ENCODE data around the gene ANAPC15. TPM values are rescaled to one million over a fixed set of nuclear protein-coding genes. Genes with fewer than 3 reads are reported as not detected.
A peak's percentile ranks its signal among the peaks of the same experiment; 100 is the strongest.

Gene ANAPC15
- total RNA-seq, 2 donors from 2014 or later: 9.8 to 24.2 TPM

DNA sequence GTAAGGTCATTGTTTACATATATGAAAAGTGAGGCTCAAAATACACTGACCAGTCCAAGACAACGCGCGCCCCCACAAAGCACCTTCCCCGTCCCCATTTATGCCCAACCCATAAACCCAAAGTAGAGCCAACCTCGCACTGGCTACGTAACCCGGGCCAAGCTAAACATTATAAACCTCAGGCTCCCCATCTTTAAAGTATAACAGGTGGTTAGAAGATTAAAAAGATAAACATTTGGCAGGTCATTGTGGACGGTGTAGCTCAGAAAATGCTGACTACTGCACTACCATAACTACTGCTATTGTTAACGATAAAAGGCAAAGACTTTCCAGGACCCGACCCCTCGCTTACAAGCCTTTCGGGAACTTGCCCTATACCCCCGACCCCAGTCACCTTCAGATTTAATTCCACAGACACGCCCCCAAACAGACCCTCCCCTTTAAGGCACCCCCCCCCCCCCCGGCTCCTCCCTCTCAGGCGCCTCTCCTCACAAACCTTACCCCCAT lies 32.6 kb downstream of the ANAPC15 start:
- no peak for DNase-seq (ENCODE audit: low spot score)
- Histone ChIP-seq H3K36me3 (no peaks in the 10 kb centered on the region), H3K4me1 (ENCODE audit: control insufficient read depth in 1 of 2, low read depth in 2 of 2) (peaks cover 17 to 27% of the 10 kb centered on the region in 2 donors), H3K9me3 (no peaks in the 10 kb centered on the region), H3K4me3 (peak overlapping the region; percentile 84), H3K27ac (peak overlapping the region; percentile 87 to 92), H3K27me3 (replicated peaks; ENCODE audit: insufficient read depth) (no peaks in the 10 kb centered on the region)
- TF ChIP-seq, protein P1, sequence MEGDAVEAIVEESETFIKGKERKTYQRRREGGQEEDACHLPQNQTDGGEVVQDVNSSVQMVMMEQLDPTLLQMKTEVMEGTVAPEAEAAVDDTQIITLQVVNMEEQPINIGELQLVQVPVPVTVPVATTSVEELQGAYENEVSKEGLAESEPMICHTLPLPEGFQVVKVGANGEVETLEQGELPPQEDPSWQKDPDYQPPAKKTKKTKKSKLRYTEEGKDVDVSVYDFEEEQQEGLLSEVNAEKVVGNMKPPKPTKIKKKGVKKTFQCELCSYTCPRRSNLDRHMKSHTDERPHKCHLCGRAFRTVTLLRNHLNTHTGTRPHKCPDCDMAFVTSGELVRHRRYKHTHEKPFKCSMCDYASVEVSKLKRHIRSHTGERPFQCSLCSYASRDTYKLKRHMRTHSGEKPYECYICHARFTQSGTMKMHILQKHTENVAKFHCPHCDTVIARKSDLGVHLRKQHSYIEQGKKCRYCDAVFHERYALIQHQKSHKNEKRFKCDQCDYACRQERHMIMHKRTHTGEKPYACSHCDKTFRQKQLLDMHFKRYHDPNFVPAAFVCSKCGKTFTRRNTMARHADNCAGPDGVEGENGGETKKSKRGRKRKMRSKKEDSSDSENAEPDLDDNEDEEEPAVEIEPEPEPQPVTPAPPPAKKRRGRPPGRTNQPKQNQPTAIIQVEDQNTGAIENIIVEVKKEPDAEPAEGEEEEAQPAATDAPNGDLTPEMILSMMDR (IDR thresholded peaks at IDR 0.05): no peak
- ATAC-seq (ENCODE audit: insufficient number of reproducible peaks, low FRiP score, low read depth): no peak

DNA sequence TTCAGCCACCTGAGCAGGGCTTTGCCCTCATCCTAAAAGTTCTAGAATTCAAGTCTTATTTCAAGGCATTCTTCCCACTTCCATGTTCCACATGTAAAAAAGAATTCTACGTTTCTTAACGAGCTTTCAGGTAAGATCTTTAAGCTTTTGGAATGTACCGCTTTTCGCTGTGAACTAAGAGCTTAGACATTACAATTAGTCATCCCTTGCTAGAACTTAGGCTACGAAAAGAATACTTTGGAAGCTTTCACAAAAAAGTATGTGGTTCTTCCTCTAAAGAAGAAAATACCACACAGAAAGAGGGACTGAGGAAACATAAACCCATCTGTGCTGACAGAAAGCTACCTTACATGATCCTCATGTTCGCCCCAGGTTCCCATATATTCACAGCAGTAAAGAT lies 34.0 kb downstream of the ANAPC15 start:
- no peaks in the 10 kb centered on the region for H3K36me3 ChIP-seq
- H3K9me3 ChIP-seq: no peaks in the 10 kb centered on the region
- TF ChIP-seq, protein P1 (IDR thresholded peaks at IDR 0.05): no peak
- DNase-seq (ENCODE audit: low spot score) (no peak), ATAC-seq (ENCODE audit: insufficient number of reproducible peaks, low FRiP score, low read depth) (no peak)
- H3K27me3 ChIP-seq (replicated peaks; ENCODE audit: insufficient read depth): no peaks in the 10 kb centered on the region
- peak overlapping the region; percentile 87 to 92 for H3K27ac ChIP-seq
- H3K4me1 ChIP-seq (ENCODE audit: control insufficient read depth in 1 of 2, low read depth in 2 of 2): peaks cover 17 to 27% of the 10 kb centered on the region in 2 donors
- no peak overlapping the region for H3K4me3 ChIP-seq

GRCh38 chr11:72075756-72076155 lies 36.7 kb downstream of the ANAPC15 start:
- Histone ChIP-seq H3K4me1 (ENCODE audit: control insufficient read depth in 1 of 2, low read depth in 2 of 2) (peaks cover 21 to 30% of the 10 kb centered on the region in 2 donors), H3K27ac (no peak overlapping the region), H3K27me3 (replicated peaks; ENCODE audit: insufficient read depth) (no peaks in the 10 kb centered on the region), H3K4me3 (no peak overlapping the region), H3K9me3 (no peaks in the 10 kb centered on the region), H3K36me3 (no peaks in the 10 kb centered on the region)
- DNase-seq (ENCODE audit: low spot score): no peak
- TF ChIP-seq, protein P1 (IDR thresholded peaks at IDR 0.05): no peak
- no peak for ATAC-seq (ENCODE audit: insufficient number of reproducible peaks, low FRiP score, low read depth)

GRCh38 chr11:72075109-72075508 lies 37.4 kb downstream of the ANAPC15 start:
- ATAC-seq (ENCODE audit: insufficient number of reproducible peaks, low FRiP score, low read depth): no peak
- no peaks in the 10 kb centered on the region for H3K27me3 ChIP-seq (replicated peaks; ENCODE audit: insufficient read depth)
- TF ChIP-seq, protein P1 (IDR thresholded peaks at IDR 0.05): no peak
- H3K4me1 ChIP-seq (ENCODE audit: control insufficient read depth in 1 of 2, low read depth in 2 of 2): peaks cover 25 to 37% of the 10 kb centered on the region in 2 donors
- no peaks in the 10 kb centered on the region for H3K9me3 ChIP-seq
- no peak overlapping the region for H3K27ac ChIP-seq
- H3K4me3 ChIP-seq: no peak overlapping the region
- DNase-seq (ENCODE audit: low spot score): no peak
- H3K36me3 ChIP-seq: no peaks in the 10 kb centered on the region

DNA sequence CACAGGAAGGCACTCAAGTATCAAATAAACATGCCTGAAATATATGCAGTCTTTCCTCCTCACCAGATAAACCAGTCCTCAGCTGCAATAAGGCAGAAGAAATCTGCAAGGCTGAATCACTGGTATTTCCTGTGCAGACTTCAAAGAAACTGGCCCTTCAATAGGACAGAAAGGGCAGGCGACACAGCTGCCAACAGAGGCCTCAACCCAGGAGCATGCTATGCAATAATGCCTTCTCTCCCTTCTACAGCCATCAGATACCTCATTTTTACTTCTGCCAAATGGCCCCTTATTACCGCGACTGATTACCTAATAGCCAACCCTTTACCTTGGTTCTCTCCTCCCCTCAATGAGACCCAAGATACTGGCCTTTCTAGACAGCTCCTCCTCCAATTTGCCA lies 40.1 kb downstream of the ANAPC15 start:
- ATAC-seq (ENCODE audit: insufficient number of reproducible peaks, low FRiP score, low read depth): no peak

More for the DNA sequence above, 40.1 kb downstream of the ANAPC15 start:
- H3K27ac ChIP-seq: peak overlapping the region in 1 of 2 donors; percentile 23
- H3K36me3 ChIP-seq: no peaks in the 10 kb centered on the region
- no peak overlapping the region for H3K4me3 ChIP-seq
- TF ChIP-seq, protein P1 (IDR thresholded peaks at IDR 0.05): no peak
- H3K9me3 ChIP-seq: no peaks in the 10 kb centered on the region
- no peaks in the 10 kb centered on the region for H3K27me3 ChIP-seq (replicated peaks; ENCODE audit: insufficient read depth)
- peaks cover 31 to 42% of the 10 kb centered on the region in 2 donors for H3K4me1 ChIP-seq (ENCODE audit: control insufficient read depth in 1 of 2, low read depth in 2 of 2)
- no peak for DNase-seq (ENCODE audit: low spot score)

All from thoracic aorta (tissue), 2 donors.